Epithelial cell of alveolus of lung (primary cell): ENCODE results near the gene DNAJB6. TPM values are rescaled to one million over a fixed set of nuclear protein-coding genes. Genes with fewer than 3 reads are reported as not detected.

Experiments used
- total RNA-seq: library from RNA; depleted of rRNA; stranded (reverse); fragments of >200 nt; gene quantifications from 2 replicates; pipeline ENCODE4 v1.2.1, GENCODE V29; 2015

Gene DNAJB6
- 91.9 and 93.2 TPM in 2 replicates for total RNA-seq

GRCh38 chr7:157336383-157337315 is at the start of gene DNAJB6:
TSS of gene DNAJB6 (plus strand) at chr7:157337004. CDS start at chr7:157358573, 21,569 bp downstream.

Other genes with a start within 250 kb of the DNAJB6 start
- 44.9 and 60.8 TPM in 2 replicates for gene UBE3C, start 198.1 kb upstream of the DNAJB6 start, total RNA-seq